Astrocyte of the spinal cord (primary cell): ENCODE data around the gene SOX18.

Experiments used
- DNase-seq: peaks from one replicate; pipeline ENCODE4 v3.0.0; 2011; ENCODE audit warnings: low read depth, low spot score
- H3K4me3 ChIP-seq: 2 replicates; pipeline ENCODE4 v1.5.1; 2011; ENCODE audit warnings: low read depth, mild to moderate bottlenecking, low read length, moderate library complexity
- CTCF ChIP-seq: IDR thresholded peaks from 2 replicates; pipeline ENCODE4 v1.5.1; 2012; ENCODE audit warnings: low read depth, mild to moderate bottlenecking, low read length, inconsistent platforms
- in situ Hi-C: cut with HindIII; loops from 2 replicates; pipeline ENCODE4 v1.10.0; 2017; ENCODE audit warnings: low sequenced_read_pairs

The SOX18 gene

GRCh38 chr20:64038224-64038564 lies 11.2 kb downstream of the SOX18 start:
- TF ChIP-seq CTCF, result no peak
- no peak overlapping the region for H3K4me3 ChIP-seq
- in situ Hi-C loops, result no loop called here
- DNase-seq, result no peak

- TF ChIP-seq CTCF, result no peak
- no peak overlapping the region for H3K4me3 ChIP-seq
- no peak for DNase-seq
- in situ Hi-C loops, result no loop called here
Measured at GRCh38 chr20:64037498-64038213, 11.8 kb downstream of the SOX18 start.

GRCh38 chr20:64037199-64037497 lies 12.3 kb downstream of the SOX18 start:
- DNase-seq, result no peak
- TF ChIP-seq CTCF, result no peak
- no peak overlapping the region for H3K4me3 ChIP-seq
- in situ Hi-C loops, result no loop called here

GRCh38 chr20:64036346-64037198 lies 12.9 kb downstream of the SOX18 start:
- no peak for DNase-seq
- H3K4me3 ChIP-seq, result no peak overlapping the region
- in situ Hi-C loops, result no loop called here
- no peak for TF ChIP-seq CTCF

- in situ Hi-C loops, result no loop called here
Measured at GRCh38 chr20:64035933-64036345, 13.5 kb downstream of the SOX18 start, which contains the start of gene C20orf204. C20orf204 (plus strand) TSS chr20:64036182; CDS start chr20:64036324, 142 bp downstream.

More at GRCh38 chr20:64035933-64036345, 13.5 kb downstream of the SOX18 start, which contains the start of gene C20orf204:
- no peak for DNase-seq
- no peak for TF ChIP-seq CTCF
- no peak within 1 kb of the TSS for H3K4me3 ChIP-seq
